Lower leg skin (tissue), 4 donors: ENCODE results near the gene OS9. TPM values are rescaled to one million over a fixed set of nuclear protein-coding genes. Genes with fewer than 3 reads are reported as not detected.

Experiments
- DNase-seq, 2 donors: peaks; one replicate each; pipeline ENCODE4 v3.0.0-alpha.2; 2019; ENCODE audit warnings: low spot score in 2 of 2
- H3K4me3 ChIP-seq: fragments of 200-600 bp; sonication (generic); 2 replicates; pipeline ENCODE4 v1.5.1; 2017; ENCODE audit warnings: mild to moderate bottlenecking, low read depth; ENCODE audit not compliant: poor library complexity, severe bottlenecking
- POLR2A ChIP-seq, 2 donors: fragments of 450-650 bp; IDR thresholded peaks; one replicate each; pipeline ENCODE4 v1.6.1; 2016 to 2017; ENCODE audit warnings: antibody characterized with exemption in 2 of 2, mild to moderate bottlenecking in 1 of 2, moderate library complexity in 1 of 2
- WGBS, 2 donors: methylation state at CpG; one replicate each; pipeline ENCODE4 v1.1.5; 2018; 5-methylcytosine and 5-hydroxymethylcytosine counted together
- intact Hi-C: fragments of 100-400 bp; cut with DNase I; formaldehyde crosslinking; loops from one replicate; pipeline ENCODE4 v1.15.0; 2023; ENCODE audit warnings: low total_unique reads
- total RNA-seq, 4 donors: library from RNA; depleted of rRNA; stranded (reverse); fragments of >200 nt; gene quantifications; one replicate each; pipeline ENCODE4 v1.1.0, GENCODE V29; 2016
- TF ChIP-seq, protein P1 (sequence below), 3 donors: fragments of 450-650 bp; IDR thresholded peaks; one replicate each; pipeline ENCODE4 v1.5.1; 2016; ENCODE audit warnings: antibody characterized with exemption in 3 of 3, mild to moderate bottlenecking in 3 of 3, moderate library complexity in 2 of 3

OS9 gene
- total RNA-seq, 4 donors from 2014 or later: 195 to 265 (median 205) TPM

DNA sequence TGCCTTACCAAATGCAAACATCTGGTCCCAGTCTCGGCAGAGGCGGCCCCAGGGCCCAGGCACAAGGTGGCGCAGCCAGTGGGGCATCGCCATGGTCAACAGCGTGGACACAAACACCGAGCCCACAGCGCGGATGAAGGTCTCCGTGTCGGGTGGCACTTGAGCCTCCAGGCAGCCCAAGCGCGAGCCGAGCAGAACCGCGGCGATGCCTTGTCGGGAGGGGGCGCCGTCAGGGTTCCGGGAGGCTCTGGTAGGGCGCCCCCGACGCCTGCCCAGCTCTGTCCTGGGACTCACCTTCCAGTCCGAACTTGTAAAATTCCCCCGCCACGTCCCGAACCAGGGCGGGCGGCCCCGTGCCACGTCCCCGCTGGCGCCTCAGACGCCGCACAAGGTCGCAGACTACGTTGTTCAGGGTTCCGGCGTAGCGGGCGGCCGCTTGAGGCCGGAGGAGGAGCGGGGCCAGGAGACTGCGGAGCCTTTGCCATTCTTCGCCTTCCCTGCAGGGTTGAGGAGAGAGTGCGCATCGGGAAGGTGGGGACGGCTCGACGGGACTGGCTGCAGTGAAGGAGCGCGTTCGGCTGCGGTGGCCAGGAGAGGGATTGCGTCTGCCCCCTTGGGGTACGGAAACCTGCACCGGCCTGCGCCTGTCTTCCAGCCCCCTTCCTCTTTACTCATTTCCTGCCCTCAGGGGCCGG, 71.2 kb downstream of the OS9 start:
- intact Hi-C loops: no loop called here
- 0 to 1% methylated on average over 34 to 37 of the region's 60 CpGs for WGBS, 2 donors
- peak in 1 of 2 donors; percentile 88 for DNase-seq
- peak overlapping the region; percentile 11 for H3K4me3 ChIP-seq
- TF ChIP-seq POLR2A (IDR thresholded peaks at IDR 0.05): no peak
- TF ChIP-seq, protein P1, sequence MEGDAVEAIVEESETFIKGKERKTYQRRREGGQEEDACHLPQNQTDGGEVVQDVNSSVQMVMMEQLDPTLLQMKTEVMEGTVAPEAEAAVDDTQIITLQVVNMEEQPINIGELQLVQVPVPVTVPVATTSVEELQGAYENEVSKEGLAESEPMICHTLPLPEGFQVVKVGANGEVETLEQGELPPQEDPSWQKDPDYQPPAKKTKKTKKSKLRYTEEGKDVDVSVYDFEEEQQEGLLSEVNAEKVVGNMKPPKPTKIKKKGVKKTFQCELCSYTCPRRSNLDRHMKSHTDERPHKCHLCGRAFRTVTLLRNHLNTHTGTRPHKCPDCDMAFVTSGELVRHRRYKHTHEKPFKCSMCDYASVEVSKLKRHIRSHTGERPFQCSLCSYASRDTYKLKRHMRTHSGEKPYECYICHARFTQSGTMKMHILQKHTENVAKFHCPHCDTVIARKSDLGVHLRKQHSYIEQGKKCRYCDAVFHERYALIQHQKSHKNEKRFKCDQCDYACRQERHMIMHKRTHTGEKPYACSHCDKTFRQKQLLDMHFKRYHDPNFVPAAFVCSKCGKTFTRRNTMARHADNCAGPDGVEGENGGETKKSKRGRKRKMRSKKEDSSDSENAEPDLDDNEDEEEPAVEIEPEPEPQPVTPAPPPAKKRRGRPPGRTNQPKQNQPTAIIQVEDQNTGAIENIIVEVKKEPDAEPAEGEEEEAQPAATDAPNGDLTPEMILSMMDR (IDR thresholded peaks at IDR 0.05): no peak

DNA sequence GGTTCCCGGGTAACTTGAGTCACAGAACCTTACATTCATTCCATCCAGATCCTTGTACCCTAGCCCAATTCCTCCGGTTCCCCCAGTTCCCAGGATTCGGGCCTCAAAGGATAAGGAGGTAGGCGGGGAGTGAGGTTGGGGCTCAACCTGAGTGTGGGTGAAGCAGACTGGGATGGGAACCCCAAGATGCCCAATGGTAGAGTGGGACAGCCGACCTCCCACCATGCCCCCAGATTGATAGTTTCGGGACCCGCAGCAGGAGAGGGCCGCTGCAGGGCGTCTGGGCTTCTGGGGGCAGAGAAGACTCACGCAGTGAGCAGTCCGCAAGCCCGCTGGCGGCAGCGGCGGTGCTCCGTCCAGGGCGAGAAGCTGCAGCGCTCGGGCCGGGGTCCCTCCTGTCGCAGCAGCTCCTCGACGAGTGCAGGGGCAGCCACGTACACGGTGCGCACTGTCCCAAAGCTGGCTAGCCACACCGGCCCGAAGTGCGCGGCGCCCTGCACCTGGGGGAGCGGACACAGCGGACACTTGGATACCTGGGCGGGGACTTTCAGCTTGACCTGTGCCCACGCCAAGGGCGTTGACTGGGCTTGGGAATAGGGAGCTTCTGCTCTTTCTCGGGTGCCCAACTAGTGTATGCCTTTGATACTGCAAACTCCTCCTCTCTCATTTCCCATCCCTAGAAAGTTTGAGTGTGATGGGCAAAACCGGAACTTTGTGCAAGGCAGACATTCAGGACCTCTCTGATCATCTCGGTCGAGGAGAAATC, 71.9 kb downstream of the OS9 start:
- 2 to 3% methylated on average over 32 to 40 of the region's 40 CpGs for WGBS, 2 donors
- H3K4me3 ChIP-seq: no peak overlapping the region
- intact Hi-C loops: no loop called here
- no peak for TF ChIP-seq POLR2A (IDR thresholded peaks at IDR 0.05)
- TF ChIP-seq, protein P1 (IDR thresholded peaks at IDR 0.05): no peak
- DNase-seq: no peak

DNA sequence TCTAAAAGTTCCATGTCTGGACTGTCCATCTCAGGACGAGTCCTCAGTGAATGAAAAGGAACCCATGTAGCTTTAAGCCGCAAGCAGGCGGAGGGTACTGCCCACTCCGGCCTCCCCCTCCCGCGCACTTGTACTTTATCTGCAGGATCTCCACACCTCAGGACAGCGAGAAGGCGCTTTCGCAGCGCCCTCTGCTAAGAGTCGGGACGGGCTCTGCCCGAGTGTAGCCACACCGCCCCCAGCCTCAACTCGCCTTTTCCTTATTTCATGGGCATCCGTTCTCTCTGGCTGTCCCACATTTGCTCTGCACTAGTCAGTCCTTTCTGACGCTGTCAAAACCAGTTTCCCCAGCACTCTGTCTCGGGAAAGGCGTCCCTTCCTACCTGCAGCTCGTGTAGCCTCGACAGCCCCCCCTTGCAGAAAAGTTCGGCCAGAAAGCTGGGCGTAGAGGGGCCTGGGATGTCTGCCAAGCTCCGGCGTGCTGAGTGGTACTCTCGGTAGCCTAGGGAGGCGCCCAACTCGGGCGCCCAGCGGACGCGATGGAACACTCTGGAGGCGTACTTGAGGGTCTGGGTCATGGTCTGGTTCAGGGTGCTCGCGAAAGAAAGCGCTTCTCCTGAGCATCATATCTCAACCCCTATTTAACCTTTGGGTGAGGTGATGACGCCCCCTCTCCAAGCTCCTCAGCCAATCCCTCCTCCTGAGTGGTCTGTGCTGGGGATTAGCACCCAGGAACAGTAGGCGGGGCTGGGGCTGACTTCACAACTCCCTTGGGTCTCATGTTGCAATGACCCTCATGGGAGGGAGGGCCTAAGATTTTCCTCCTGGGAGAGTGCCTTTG, 72.8 kb downstream of the OS9 start, which contains the start of gene CYP27B1:
Gene CYP27B1, minus strand, starts transcription at position 615 of the 841 bp plus-strand sequence. Its CDS starts 37 bp downstream, at position 578.
- intact Hi-C loops: no loop called here
- no peak for DNase-seq
- WGBS, 2 donors: 9% methylated on average over 35 to 38 of the region's 38 CpGs

DNA sequence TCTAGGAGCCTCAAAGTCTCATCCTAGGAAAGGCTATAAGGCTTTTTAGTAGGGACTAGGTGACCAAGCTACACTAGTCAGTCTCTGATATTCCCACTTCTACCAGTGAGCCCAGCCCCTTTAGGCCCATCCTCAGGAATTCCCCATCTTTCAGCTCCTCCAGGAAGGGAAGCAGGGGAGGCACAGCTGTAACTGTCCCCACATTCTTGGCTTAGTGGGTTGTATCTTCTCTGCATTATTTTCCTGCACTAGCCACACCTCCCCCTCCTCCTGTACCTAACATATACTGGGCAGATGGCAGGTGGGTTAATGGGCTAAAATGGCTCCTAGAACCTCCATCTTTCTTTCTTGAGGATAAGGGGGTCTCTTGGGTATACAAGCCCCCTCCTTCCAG, 73.4 kb downstream of the OS9 start:
- intact Hi-C loops: no loop called here
- no peak for DNase-seq
- no peak overlapping the region for H3K4me3 ChIP-seq
- TF ChIP-seq POLR2A (IDR thresholded peaks at IDR 0.05): no peak
- TF ChIP-seq, protein P1 (IDR thresholded peaks at IDR 0.05): no peak

More for the DNA sequence above, 72.8 kb downstream of the OS9 start, which contains the start of gene CYP27B1:
- TF ChIP-seq, protein P1 (IDR thresholded peaks at IDR 0.05): no peak
- TF ChIP-seq POLR2A (IDR thresholded peaks at IDR 0.05): no peak
- no peak within 1 kb of the TSS for H3K4me3 ChIP-seq

DNA sequence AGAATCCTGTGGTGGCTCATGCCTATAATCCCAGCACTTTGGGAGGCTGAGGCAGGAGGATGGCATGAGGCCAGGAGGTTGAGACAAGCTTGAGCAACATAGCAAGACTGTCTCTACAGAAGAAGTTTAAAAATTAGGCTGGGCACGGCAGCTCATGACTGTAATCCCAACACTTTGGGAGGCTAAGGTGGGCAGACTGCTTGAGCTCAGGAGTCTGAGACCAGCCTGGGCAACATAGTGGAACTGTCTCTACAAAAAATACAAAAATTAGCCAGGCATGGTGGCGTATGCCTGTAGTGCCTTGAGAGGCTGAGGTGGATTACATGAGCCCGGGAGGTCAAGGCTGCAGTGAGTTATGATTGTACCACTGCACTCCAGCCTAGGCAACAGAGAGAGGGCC, 73.9 kb downstream of the OS9 start:
- WGBS, 2 donors: 96% methylated on average over 3 of the region's 3 CpGs
- intact Hi-C loops: no loop called here
- no peak for TF ChIP-seq POLR2A (IDR thresholded peaks at IDR 0.05)
- TF ChIP-seq, protein P1 (IDR thresholded peaks at IDR 0.05): no peak
- H3K4me3 ChIP-seq: no peak overlapping the region
- DNase-seq: no peak
